Fibroblast of pulmonary artery (primary cell): ENCODE measurements around the gene CAMTA1.

Experiments
- DNase-seq: peaks from one replicate; pipeline ENCODE4 v3.0.0-alpha.2; 2010; ENCODE audit warnings: low read depth
- H3K4me3 ChIP-seq: replicated peaks from 2 replicates; pipeline ENCODE4 v1.5.1; 2011; ENCODE audit warnings: low read depth, mild to moderate bottlenecking, control low read depth, low read length, moderate library complexity
- CTCF ChIP-seq: IDR thresholded peaks from 2 replicates; pipeline ENCODE4 v1.5.1; 2011; ENCODE audit warnings: mild to moderate bottlenecking, control low read depth, low read length, inconsistent platforms; ENCODE audit errors: missing control alignments

CAMTA1 gene

GRCh38 chr1:7362947-7363346 is 577.7 kb downstream of the CAMTA1 start:
- H3K4me3 ChIP-seq = no peak overlapping the region
- no peak for DNase-seq
- TF ChIP-seq CTCF = no peak

GRCh38 chr1:7363450-7363849 is 578.2 kb downstream of the CAMTA1 start:
- no peak for TF ChIP-seq CTCF
- no peak for DNase-seq
- no peak overlapping the region for H3K4me3 ChIP-seq

- DNase-seq = no peak
- no peak overlapping the region for H3K4me3 ChIP-seq
- no peak for TF ChIP-seq CTCF
These were observed 580.5 kb downstream of the CAMTA1 start for GRCh38 chr1:7365706-7366105.

GRCh38 chr1:7366286-7366954 is 581.2 kb downstream of the CAMTA1 start:
- TF ChIP-seq CTCF = no peak
- no peak overlapping the region for H3K4me3 ChIP-seq
- no peak for DNase-seq

- no peak for TF ChIP-seq CTCF
- no peak overlapping the region for H3K4me3 ChIP-seq
- DNase-seq = no peak
These were observed 581.9 kb downstream of the CAMTA1 start for GRCh38 chr1:7366955-7367665.

- no peak for TF ChIP-seq CTCF
- no peak for DNase-seq
- H3K4me3 ChIP-seq = no peak overlapping the region
These were observed 584.6 kb downstream of the CAMTA1 start for GRCh38 chr1:7369866-7370265.

- no peak for TF ChIP-seq CTCF
- no peak for DNase-seq
- H3K4me3 ChIP-seq = no peak overlapping the region
These were observed 586.7 kb downstream of the CAMTA1 start for GRCh38 chr1:7371926-7372325.
